SKM-1 (cell line): Measurements from ENCODE around the gene ASCC2.
A peak's percentile ranks its signal among the peaks of the same experiment; 100 is the strongest.

Source experiments
- DNase-seq: peaks from one replicate; lab custom pipeline; 2025; ENCODE audit not compliant: unreplicated experiment; lab: John Stamatoyannopoulos, UW

Gene ASCC2

DNA sequence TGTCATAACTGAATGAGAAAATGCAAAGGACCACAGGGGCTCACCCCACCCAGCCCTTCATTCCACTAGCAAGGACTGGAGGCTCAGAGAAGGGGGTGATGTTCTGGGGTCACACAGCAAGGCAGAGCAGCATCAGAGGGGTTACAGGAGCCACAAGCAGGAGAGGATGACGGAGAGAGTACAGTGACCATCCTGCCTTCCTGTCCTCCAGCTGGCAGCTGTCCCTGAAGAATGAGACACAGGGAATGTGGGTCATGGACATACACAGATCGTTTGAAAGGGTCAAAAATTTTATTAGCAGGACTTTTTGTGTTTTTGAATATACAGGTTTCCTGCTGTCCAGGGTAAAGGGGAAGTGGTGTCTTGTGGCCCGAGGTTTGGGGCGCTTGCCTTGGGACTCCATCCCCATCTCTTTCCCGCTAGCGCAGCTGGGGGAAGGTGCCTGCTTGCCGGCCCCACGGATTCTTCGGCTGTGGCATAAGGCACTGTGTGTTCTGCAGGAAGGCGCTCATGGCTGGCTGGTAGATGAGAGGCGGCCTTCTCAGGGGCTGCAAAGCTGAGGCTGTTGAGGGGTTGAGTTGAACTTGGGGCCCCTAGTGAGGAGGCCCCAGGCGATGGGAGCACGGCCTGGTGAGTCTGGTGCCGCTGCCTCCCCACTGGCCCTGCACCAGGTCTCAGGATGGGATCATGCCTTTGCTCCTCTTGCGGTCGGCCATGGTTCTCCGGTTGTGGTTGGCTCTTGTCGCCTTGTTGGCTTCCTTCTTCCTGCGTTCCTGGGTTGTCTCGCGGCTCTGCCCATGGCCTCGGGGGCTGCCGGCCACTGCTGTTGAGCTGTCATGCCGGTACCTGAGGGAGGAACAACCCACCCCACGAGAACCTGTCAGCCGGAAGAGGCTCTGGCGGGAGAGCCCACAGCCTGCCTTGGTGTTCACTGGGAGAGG lies 49.5 kb downstream of the ASCC2 start:
- DNase-seq, result no peak

DNA sequence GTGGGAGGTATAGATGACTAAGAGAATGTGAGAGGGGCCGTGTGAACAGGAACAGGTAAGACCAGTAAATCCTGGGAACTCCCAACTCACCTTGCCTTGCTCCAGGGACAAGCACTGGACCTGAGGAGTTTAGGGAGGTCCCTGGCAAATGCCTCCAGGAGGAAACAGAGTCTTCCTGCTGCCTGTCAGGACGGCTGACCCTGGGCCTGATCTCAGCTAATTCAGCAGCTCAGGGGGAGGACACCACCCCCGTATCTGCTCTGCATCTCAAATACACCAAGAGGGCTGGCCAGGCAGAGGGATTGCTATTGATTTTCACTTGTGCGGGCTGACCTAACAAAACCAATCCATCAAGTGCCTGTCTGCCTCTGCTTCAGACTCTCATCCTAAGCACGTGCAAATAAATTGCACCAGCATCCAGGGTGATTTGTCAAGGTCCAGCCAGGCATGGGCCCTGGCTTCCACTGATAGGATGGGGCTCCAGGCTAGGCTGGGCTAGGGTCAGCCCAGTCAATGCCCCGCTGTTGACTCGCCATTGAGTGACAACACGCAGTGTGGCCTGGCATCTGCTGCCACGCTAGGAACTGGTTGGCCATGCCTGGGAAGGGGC lies 50.6 kb downstream of the ASCC2 start:
- no peak for DNase-seq

DNA sequence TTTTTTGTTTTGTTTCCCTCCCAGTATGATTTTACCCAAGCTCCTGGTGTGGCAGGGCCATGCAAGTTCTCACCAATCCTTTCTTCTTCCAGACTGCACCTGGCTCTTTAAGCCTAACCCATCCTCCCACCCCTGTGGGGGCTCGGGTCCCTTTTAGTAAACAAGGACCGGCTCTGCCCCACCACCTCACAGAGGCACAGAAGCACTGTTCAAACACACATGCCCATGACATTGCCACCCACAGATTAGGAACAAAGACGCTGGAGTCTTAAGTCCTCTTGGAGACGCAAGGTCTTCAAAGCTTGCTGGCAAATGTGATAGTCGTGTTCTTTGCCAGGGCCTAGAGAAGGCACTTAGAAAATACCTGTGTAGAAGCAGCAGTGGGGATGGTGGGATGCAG lies 52.0 kb downstream of the ASCC2 start:
- no peak for DNase-seq

DNA sequence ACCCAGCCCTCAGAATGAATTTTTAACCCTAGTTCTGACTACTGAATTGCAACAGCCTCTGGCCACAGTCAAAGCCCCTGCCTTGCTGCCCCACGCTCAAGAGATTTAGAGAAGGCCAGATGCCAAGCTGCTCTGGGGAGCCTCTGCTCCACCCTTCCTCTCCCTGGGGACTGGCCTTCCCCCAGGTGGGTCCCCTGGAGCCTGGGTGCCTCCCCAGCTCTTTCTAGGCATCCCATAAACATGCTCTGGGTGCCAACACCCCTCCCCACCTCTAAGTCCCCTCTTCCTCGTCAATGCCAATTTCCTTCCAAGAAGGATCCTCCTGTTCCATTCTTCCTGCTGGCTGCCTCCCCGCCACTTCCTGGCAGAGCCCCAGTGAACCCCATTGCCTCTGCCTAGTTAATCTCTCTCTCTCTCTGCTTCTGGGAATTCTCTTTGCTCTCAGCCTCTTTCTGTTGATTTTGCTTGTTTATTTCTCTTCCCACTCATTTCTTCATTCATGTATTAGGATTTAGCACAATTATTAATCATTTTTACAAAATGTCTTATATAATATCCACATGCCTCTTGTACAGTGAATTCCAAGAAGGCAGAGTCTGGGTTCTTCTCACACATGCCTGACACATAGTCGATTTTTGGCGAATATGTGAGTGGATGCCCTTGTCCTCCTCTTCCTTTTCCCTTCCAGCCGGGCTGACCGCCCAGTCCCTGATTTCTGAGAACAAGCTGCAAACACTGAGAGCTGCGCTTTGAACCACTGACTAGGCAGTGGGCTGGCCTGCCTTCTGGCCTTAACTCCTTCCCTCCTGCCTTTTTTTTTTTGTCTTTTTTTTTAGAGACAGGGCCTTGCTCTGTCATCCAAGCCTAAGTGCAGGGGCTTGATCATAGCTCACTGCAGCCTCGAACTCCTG lies 53.4 kb downstream of the ASCC2 start:
- no peak for DNase-seq

DNA sequence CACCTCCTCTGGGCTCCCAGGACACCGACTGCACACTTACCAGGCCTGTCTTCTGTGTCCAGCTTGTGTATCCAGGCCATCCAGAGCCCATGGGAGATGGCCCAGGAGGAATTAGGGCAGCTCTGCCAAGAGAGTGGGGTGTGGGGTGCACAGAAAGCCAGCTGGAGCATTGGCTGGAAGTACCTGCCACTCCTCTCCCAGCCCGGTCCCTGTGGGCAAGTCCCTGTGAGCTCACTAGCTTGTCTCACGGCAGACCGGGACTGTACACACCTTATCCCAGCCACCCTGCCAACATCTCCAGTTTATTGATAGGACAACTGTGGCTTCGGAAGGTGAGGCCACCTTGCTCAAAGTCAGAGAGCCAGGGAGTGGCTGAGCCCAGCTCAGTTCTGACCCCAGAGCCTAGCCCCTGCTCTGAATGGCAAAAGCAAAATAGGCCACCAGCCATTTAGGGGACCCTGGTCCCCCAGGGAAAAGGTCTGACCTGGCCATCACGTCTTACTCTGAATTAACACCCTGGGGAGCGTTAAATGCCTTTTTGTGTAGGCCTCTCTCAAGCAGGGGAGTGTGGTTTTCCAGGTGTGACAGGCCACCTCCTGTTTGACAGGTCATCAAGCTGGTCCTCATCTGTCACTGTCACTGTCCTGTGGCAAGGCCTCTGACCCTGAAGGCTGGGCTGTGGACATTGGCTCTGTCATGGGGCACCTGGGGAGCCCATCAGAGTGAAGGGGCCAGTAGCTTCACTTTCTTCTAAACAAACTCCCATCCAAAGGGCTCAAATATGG lies 55.8 kb downstream of the ASCC2 start:
- no peak for DNase-seq

DNA sequence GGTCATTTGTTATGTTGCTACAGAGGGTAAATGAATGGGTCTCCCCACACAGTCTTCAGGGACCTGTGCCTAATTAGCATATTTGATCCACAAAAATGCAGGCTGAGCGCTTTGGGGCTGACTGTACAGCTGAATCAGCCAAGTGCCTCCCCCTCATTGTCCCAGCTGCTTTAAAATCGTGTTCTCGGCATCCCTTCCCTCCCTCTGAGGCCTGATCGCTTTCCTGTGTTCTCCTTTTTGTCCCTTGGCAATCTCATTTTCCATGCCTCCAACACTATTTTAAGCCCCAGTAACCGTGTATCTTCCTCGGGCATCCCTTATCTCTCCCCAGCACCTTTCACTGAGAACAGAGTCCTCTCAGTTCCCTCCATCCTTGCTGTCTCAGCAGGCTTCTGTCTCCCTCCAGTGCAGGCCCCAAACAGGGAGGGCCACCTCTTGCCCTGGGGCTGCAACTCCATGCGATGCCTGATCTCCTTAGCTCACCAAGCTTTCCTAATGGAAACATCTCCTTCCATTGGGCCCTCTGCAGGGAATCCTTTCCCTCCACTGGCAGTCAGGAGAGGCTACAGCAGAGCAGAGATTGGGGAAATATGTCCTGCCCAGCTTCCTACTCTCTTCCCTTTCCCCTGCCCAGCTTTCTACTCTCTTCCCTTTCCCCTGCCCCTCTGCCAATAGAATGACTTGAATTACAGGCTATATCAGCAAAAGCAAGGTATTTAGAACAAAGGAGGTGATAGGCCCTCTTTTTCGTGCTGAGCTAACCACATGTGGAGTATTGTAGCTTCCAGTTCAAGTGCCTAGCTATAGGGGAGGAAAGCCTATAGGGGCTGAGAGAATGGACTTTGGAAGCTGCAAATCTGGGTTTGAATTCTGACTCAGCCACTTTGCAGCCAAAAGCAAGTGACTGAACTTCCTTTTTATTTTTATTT lies 57.1 kb downstream of the ASCC2 start:
- DNase-seq, result no peak

DNA sequence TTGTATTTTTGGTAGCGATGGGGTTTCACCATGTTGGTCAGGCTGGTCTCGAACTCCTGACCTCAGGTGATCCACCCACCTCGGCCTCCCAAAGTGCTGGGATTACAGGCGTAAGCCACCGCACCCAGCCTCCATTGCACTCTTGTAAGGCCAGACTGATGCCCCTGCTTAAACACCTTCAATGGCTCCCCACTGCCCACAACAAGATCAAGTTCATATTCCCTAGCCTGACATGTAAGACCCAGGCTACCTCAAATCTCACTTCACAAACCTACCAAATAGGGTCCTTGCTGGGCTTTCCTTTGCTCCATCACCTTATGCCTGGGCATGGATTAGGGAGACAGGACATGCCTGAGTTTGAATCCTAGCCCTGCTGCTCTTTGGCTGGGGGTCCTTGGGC lies 57.9 kb downstream of the ASCC2 start:
- no peak for DNase-seq

DNA sequence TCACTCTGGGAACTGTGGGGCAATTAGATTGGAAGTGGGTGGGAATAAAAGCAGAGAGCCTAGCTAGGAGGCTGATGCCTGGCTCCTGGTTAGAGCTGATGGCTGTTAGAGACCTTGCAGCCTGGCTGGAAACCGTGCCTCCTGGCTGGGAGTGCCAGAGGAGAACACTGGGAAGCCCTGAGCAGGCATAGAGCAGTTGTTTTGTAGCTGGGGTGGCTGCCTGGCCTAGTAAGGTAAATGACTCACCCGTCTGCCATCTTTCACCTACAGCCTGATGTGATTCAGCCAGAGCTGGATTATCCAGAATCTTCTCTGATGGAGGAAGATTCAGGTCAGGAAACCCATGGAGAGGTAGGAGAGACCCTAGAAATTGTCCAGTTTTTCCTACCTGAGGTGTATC lies 64.8 kb downstream of the ASCC2 start:
- DNase-seq, result no peak

DNA sequence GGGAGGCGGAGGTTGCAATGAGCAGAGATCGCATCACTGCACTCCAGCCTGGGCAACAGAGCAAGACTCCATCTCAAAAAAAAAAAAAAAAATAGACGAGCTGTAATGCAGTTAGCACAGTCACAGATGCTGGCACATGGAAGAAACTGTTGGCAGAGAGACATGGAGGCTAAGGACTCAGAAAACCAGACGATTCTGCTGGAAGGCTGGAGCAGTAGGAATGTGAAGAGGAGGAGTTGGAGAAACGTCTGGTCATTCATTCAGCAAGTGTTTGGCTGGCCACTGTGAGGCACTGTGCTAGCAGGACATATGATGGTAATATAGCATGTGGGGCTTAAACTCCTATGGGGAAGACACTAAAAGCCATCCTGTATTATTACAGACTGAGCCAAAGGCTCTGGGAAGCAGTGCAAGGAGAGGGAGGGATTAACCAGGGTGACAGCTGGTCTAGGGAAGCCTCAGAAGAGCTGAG lies 65.9 kb downstream of the ASCC2 start:
- DNase-seq, result no peak

DNA sequence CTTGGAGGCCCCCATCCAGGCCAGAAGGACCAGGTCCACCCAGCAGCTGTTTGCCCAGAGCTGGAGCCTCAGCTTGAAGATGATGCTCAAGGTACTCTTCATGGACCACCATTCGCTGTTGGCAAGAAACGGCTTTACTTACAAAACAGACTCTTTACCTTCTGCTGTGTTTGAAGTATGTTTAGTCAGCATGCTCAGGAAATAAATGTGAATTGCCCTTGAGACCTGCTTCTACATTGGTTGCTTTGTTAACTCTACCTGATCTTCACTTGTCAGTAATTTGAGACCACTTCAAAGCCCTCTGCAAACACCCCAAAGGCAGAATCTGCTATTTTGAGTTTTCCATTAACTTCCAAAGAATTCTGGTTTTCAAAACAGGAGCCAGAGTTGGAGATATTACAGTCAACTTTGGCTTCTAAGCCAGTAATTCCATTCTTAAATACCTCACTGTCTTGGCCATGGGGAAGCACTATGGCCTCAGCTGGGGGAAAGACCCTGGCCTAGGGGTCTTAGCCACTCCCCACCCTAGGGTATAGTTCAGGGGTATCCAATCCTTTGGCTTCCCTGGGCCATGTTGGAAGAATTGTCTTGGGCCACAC lies 68.3 kb downstream of the ASCC2 start:
- DNase-seq, result no peak

DNA sequence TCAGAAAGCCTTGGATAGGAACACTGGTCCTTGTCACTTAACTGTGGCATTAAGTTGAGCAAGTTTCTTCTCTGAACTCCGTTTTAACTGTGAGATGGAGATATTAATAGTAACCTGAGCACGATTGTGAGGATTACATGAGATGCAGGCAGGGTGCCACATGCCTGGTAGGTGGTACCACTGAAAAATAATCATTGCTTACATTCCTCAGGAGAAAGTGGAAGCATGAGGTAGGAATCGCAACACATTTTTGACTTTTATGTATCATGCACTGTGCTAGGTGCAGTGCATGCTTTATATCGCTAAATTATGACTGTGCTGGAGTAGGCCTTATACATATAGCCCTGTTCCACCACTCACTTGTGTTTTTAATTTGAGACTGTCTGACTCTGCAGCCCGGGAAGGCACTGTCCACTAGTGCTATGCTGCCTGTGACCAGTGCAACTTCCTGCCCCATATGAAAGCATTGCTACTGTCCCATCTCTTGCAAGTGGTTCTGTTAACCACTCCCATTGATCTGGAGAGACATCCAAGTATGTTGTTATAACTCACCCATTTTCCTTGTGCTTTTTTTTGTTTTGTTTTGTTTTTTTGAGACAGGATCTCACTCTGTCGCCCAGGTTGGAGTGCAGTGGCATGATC lies 69.9 kb downstream of the ASCC2 start:
- DNase-seq, result no peak

DNA sequence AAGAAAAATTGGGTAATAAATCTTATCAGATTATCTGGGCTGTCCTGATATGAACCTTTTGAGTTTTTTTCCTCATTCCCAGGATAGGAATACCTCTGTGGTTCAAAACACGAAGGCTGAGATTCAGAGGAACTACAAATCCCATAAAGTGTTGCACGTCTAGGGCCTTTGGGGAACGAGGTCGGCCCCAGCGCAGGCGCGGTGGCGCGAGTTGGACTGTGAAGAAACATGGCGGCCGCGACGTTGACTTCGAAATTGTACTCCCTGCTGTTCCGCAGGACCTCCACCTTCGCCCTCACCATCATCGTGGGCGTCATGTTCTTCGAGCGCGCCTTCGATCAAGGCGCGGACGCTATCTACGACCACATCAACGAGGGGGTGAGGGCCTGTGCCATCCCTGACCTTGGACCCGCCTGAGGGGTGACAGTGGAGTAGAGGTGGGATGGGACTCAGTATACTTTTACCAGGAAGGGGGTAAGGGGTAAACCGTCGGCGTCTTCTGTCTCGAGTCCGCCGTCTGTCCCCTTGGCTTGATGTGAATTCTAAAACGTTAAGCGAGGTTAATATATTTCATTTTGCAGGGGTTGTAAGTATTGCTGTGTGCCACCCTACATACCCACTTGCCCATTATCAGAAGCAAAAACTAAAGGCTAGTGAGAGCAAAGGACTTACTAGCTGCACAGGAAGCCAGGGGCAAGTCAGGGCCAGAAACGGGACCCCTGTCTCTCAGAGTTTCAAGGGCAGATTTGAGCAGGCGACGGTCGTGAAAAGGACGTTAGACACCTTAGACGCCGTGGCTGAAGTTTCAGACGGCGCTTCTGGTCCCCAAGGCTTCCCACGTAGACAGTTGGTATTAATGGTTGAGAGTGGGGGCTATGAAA lies 70.7 kb downstream of the ASCC2 start, which contains the start of gene UQCR10:
Gene UQCR10, plus strand, starts transcription at position 199 of the 881 bp plus-strand sequence. Its CDS starts 30 bp downstream, at position 229.
- peak; percentile 94 for DNase-seq

DNA sequence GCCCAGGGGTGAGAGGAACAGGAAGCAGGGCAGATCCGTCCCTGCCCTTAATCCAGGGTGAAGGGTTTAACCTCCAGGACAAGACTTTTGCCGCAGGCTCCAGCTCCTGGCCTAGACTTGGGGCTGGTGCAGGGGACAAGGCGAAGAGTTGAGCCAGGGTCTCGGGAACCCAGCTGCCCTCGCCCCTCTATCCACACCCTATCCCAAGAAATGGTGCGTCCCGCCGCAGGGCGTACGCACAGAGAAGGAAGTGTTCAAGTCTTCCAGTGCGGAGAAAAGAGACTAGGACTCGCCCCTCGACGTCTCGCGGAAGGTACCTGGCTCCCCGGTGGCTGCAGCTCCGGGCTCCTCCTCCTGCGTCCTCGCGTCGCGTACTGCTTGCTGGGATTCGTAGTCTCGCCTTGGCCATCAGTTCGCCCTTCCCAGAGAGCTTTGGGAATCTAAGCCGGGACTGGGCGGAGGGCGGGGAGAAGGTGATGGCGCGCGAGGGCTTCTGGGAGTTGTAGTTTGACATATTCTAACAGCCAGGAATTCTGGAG lies 71.4 kb downstream of the ASCC2 start, which contains the start of gene ZMAT5:
Gene ZMAT5, minus strand, starts transcription at position 376 of the 539 bp plus-strand sequence. CDS start 18,463 bp downstream, outside the sequence.
- peak; percentile 96 for DNase-seq

DNA sequence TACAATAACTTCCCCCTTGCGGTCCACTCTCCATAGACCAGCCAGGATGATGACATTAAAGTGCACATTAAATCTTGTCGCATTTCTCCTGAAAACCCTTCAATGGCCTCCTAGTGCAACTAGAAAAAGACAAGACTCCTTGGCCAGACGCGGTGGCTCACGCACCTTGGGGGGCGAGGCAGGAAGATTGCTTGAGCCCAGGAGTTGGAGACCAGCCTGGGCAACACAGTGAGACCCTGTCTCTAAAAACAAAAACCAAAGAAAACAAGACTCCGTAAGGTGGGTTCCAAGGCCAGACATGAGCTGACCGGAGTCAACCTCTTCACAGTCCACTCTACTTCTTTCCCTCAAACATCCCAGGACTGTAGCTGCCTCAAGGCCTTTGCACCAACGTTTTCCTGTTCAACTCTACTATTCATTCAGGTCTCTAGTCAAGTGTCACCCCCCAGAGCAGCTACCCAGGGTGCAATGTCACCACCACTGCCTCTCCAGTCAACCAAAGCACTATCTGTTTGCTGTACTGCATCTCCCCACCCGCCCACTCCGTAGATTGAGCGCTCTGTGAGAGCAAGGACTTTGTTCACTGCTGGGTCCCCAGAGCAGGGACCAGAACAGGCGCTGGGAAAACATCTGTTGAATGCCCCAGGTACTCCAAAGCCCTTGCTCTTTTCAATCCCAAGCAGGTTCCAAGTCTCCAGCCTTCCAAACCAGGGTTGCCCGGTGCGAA lies 72.0 kb downstream of the ASCC2 start:
- DNase-seq, result no peak

DNA sequence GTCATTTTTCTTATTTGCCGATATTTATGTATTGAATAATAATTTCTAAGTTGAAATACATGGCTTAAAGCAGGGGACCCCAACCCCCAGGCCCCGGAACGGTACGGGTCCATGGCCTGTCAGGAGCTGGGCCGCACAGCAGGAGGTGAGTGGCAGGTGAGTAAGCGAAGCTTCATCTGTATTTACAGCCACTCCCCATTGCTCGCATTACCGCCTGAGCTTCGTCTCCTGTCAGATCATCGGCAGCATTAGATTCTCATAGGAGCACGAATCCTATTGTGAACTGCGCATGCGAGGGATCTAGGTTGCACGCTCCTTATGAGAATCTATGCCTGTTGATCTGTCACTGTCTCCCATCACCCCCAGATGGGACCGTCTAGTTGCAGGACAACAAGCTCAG lies 75.8 kb downstream of the ASCC2 start:
- no peak for DNase-seq

DNA sequence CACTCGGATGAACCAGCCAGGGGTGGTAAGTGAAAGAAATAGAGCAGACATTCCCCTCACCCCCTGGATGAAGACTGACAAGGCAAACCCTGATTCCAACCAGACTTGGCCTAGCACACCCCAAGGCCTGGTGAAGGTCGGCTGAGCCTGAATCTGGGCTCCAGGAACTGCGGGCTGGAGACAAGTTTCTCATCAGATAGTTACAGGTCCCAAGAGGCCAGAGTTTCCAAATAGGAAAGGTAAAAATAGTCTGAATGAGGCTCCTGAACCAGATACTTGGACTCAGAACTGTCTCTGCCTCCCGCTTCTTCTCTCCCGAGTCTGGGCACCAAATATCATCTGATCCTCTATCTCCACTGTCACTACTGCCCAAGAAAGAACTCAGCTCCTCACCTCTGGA lies 79.1 kb downstream of the ASCC2 start:
- DNase-seq, result no peak
